Activated CD8-positive, alpha-beta memory T cell treated with anti-CD3 and anti-CD28 coated beads, Interleukin-2, amount 10 ng/mL, durations not matched to agents 7 days and 5 days (primary cell): ENCODE measurements around the gene MYO3B. TPM values are rescaled to one million over a fixed set of nuclear protein-coding genes. Genes with fewer than 3 reads are reported as not detected.

Source experiments
- ATAC-seq: fragments of 150-1000 bp; cut with Tn5 transposase; one replicate; pipeline ENCODE4 v1.10.0; 2021; ENCODE audit warnings: moderate library complexity
- CTCF ChIA-PET: fragments of 350-600 bp; sonication (Branson Sonifier 250); formaldehyde crosslinking; loops from one replicate; lab custom pipeline; 2021; ENCODE audit warnings: antibody characterized with exemption; lab: Charles Lee
- DNase-seq: peaks from one replicate; pipeline ENCODE4 v3.0.0-alpha.2; 2020
- H3K27ac Mint-ChIP-seq: one replicate; pipeline ENCODE4 v1.8.0; 2021; ENCODE audit warnings: mild to moderate bottlenecking, mixed read lengths
- H3K27me3 Mint-ChIP-seq: one replicate; pipeline ENCODE4 v1.8.0; 2021; ENCODE audit warnings: mixed read lengths
- H3K36me3 Mint-ChIP-seq: one replicate; pipeline ENCODE4 v1.8.0; 2021; ENCODE audit warnings: mild to moderate bottlenecking, mixed read lengths
- H3K4me1 Mint-ChIP-seq: one replicate; pipeline ENCODE4 v1.8.0; 2021; ENCODE audit warnings: mixed read lengths
- H3K4me3 Mint-ChIP-seq: one replicate; pipeline ENCODE4 v1.8.0; 2021; ENCODE audit warnings: mild to moderate bottlenecking, moderate library complexity, mixed read lengths
- H3K9me3 Mint-ChIP-seq: one replicate; pipeline ENCODE4 v1.8.0; 2022; ENCODE audit warnings: low read depth, mixed read lengths
- total RNA-seq, 2 experiments: library from RNA; stranded (reverse); gene quantifications; one replicate each; pipeline ENCODE4 v1.2.3, GENCODE V29; 2021

The MYO3B gene
- total RNA-seq, 2 experiments from 2014 or later: 0.23 to 0.38 TPM

DNA sequence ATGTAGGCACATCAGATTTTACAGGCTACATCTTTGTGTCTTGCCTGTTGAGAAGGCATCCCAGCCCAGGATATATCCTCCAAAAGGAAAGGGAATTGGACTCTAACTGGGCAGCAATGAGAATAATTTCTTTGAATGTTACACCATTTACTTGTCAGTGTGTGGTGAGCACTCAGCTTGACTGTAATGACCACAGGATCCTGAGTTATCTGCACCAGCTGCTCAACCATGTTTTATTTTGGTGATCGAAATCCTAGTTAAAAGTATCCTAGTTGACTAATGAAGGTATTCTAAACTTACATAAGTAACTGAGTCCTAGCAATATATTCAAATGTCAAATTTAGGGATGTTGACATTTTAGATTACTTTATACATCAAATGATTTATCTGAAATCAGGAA is 123.0 kb downstream of the MYO3B start:
- peaks cover 11% of the 10 kb centered on the region for H3K27me3 Mint-ChIP-seq
- CTCF ChIA-PET: no interaction called here
- no peak overlapping the region for H3K4me3 Mint-ChIP-seq
- H3K36me3 Mint-ChIP-seq: no peaks in the 10 kb centered on the region
- H3K9me3 Mint-ChIP-seq: no peaks in the 10 kb centered on the region
- H3K27ac Mint-ChIP-seq: no peak overlapping the region
- DNase-seq (no peak), ATAC-seq (no peak)
- H3K4me1 Mint-ChIP-seq: peaks cover 3% of the 10 kb centered on the region

DNA sequence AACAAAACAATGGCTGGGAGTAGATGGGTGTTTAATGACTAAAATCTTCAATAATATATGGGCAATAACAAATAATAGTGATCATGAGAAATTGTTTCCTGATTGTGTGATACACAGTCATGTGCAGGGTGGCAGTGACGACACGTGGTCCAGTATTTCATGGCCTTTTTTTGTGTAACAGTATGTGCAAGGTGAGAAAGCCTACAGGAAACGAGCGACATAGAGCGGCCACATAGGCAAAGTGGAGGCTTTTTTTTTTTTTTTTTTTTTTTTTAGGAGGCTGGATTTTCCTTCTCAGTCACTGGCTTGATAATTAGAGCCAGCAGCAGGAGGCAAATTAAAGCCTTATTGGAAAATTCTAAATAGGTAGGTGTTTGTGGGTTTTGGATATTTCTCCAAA is 123.7 kb downstream of the MYO3B start:
- ATAC-seq: no peak
- Mint-ChIP-seq H3K4me3 (no peak overlapping the region), H3K36me3 (no peaks in the 10 kb centered on the region), H3K27me3 (peaks cover 15% of the 10 kb centered on the region), H3K27ac (no peak overlapping the region), H3K4me1 (peaks cover 3% of the 10 kb centered on the region), H3K9me3 (no peaks in the 10 kb centered on the region)
- CTCF ChIA-PET: no interaction called here
- DNase-seq: no peak

DNA sequence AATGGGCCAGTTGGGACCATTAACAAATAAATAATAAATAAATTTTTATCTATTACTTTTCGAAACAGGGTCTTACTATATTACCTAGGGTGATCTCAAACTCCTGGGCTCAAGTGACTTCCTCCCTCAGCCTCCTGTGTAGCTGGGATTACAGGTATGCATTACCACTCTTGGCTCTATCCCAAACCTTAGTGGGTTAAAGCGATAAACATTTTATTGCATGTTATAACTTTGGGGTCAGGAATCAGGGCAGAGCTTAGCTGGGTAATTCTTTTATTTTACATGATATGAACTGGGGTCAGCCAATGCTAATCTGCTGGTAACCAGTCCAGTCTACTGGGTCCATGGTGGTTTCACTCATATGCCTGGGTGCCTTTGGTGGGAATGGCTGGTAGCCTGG is 127.8 kb downstream of the MYO3B start:
- ATAC-seq (no peak), DNase-seq (no peak)
- no peaks in the 10 kb centered on the region for H3K9me3 Mint-ChIP-seq
- H3K27ac Mint-ChIP-seq: no peak overlapping the region
- CTCF ChIA-PET: no interaction called here
- H3K36me3 Mint-ChIP-seq: no peaks in the 10 kb centered on the region
- no peaks in the 10 kb centered on the region for H3K4me1 Mint-ChIP-seq
- peaks cover 38% of the 10 kb centered on the region for H3K27me3 Mint-ChIP-seq
- H3K4me3 Mint-ChIP-seq: no peak overlapping the region

DNA sequence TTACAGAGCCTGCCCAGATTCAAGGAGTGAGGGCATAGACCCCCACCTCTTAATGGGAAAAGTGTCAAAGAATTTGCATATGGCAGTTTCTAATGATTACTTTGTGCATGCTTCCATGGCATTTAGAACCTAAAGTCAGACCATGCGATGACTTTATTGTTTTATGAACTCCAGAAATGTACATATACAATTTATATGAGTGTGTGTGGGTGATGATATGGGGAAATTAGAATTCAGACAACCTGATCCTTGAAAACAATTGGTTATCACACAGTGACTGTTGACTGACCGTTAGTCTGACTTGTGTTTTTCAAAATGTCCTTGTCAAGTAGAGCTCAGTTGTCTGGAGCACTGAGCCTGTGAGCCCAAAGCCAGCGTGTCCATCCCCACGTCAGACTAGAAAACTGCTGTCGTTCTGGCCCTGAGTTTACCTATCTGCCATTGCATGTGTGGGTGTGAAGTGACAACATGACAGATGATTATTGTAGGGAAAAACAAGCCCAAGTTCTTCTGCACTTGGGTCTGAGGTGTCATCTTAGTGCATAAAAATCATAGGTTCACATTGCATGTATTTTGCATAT is 128.4 kb downstream of the MYO3B start:
- no peak for DNase-seq
- no peak overlapping the region for H3K27ac Mint-ChIP-seq
- H3K4me3 Mint-ChIP-seq: no peak overlapping the region
- CTCF ChIA-PET: no interaction called here
- H3K4me1 Mint-ChIP-seq: no peaks in the 10 kb centered on the region
- no peaks in the 10 kb centered on the region for H3K36me3 Mint-ChIP-seq
- H3K27me3 Mint-ChIP-seq: peaks cover 40% of the 10 kb centered on the region
- ATAC-seq: no peak
- H3K9me3 Mint-ChIP-seq: no peaks in the 10 kb centered on the region

GRCh38 chr2:170307052-170307451 is 129.1 kb downstream of the MYO3B start:
- no peaks in the 10 kb centered on the region for H3K36me3 Mint-ChIP-seq
- peaks cover 42% of the 10 kb centered on the region for H3K27me3 Mint-ChIP-seq
- H3K4me1 Mint-ChIP-seq: no peaks in the 10 kb centered on the region
- no peak overlapping the region for H3K4me3 Mint-ChIP-seq
- ATAC-seq (no peak), DNase-seq (no peak)
- CTCF ChIA-PET: no interaction called here
- no peaks in the 10 kb centered on the region for H3K9me3 Mint-ChIP-seq
- no peak overlapping the region for H3K27ac Mint-ChIP-seq

- Mint-ChIP-seq H3K36me3 (no peaks in the 10 kb centered on the region), H3K9me3 (no peaks in the 10 kb centered on the region), H3K4me1 (no peaks in the 10 kb centered on the region), H3K27me3 (peaks cover 44% of the 10 kb centered on the region), H3K4me3 (no peak overlapping the region), H3K27ac (no peak overlapping the region)
- CTCF ChIA-PET: no interaction called here
- DNase-seq: no peak
- no peak for ATAC-seq
Measured at GRCh38 chr2:170307555-170308351, 129.8 kb downstream of the MYO3B start.

- no peak for ATAC-seq
- H3K27me3 Mint-ChIP-seq: peaks cover 55% of the 10 kb centered on the region
- CTCF ChIA-PET: no interaction called here
- no peaks in the 10 kb centered on the region for H3K9me3 Mint-ChIP-seq
- no peak for DNase-seq
- no peaks in the 10 kb centered on the region for H3K36me3 Mint-ChIP-seq
- H3K4me1 Mint-ChIP-seq: no peaks in the 10 kb centered on the region
- H3K27ac Mint-ChIP-seq: no peak overlapping the region
- no peak overlapping the region for H3K4me3 Mint-ChIP-seq
Measured at GRCh38 chr2:170310876-170311502, 133.0 kb downstream of the MYO3B start.

- no peaks in the 10 kb centered on the region for H3K9me3 Mint-ChIP-seq
- no peak overlapping the region for H3K27ac Mint-ChIP-seq
- H3K27me3 Mint-ChIP-seq: peaks cover 51% of the 10 kb centered on the region
- DNase-seq: no peak
- H3K36me3 Mint-ChIP-seq: no peaks in the 10 kb centered on the region
- H3K4me1 Mint-ChIP-seq: no peaks in the 10 kb centered on the region
- H3K4me3 Mint-ChIP-seq: no peak overlapping the region
- CTCF ChIA-PET: no interaction called here
- no peak for ATAC-seq
Measured at GRCh38 chr2:170313347-170313991, 135.5 kb downstream of the MYO3B start.

- Mint-ChIP-seq H3K27ac (no peak overlapping the region), H3K9me3 (no peaks in the 10 kb centered on the region), H3K27me3 (peaks cover 50% of the 10 kb centered on the region), H3K4me3 (no peak overlapping the region), H3K36me3 (no peaks in the 10 kb centered on the region), H3K4me1 (no peaks in the 10 kb centered on the region)
- DNase-seq: no peak
- ATAC-seq: no peak
- CTCF ChIA-PET: no interaction called here
Measured at GRCh38 chr2:170313992-170314348, 136.0 kb downstream of the MYO3B start.

- DNase-seq (no peak), ATAC-seq (no peak)
- CTCF ChIA-PET: no interaction called here
- no peaks in the 10 kb centered on the region for H3K9me3 Mint-ChIP-seq
- no peak overlapping the region for H3K4me3 Mint-ChIP-seq
- no peak overlapping the region for H3K27ac Mint-ChIP-seq
- H3K36me3 Mint-ChIP-seq: peaks cover 2% of the 10 kb centered on the region
- no peaks in the 10 kb centered on the region for H3K4me1 Mint-ChIP-seq
- H3K27me3 Mint-ChIP-seq: peaks cover 51% of the 10 kb centered on the region
Measured at GRCh38 chr2:170314744-170315447, 136.9 kb downstream of the MYO3B start.

DNA sequence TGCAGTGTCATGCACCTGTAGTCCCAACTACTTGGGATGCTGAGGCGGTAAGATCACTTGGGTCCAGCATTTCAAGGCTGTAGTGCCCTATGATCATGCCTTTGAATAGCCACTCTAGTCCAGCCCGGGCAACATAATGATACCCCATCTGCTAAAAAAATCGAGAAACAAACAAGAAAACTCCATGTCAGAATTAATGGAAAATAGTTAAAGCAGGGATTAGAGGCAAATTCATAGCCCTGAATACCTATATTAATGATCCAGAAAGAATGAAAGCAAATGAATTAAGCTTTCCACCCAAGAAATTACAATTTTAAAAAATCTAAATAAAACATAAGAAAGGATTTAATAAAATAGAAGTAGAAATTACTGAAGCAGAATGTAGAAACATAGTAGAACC is 143.0 kb downstream of the MYO3B start:
- Mint-ChIP-seq H3K9me3 (peaks cover 3% of the 10 kb centered on the region), H3K4me1 (no peaks in the 10 kb centered on the region), H3K27me3 (peaks cover 22% of the 10 kb centered on the region), H3K27ac (no peak overlapping the region), H3K4me3 (no peak overlapping the region), H3K36me3 (peaks cover 3% of the 10 kb centered on the region)
- DNase-seq: no peak
- CTCF ChIA-PET: no interaction called here
- no peak for ATAC-seq

DNA sequence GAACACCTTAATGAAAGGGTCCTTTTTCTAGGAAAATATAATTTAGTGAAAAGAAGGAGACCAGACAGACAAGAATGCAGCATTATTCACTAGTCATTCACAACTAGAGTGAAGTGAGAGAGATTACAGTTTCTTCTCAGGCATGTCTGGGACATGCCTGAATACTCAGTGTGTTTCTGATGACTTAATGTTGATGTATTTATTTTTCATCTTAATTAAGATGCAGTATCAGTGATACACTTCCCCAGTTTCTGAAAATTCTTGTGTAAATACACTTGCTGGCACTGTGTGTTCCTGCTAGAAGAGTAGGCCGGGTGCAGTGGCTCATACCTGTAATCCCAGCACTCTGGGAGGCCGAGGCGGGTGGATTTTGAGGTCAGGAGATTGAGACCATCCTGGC is 143.6 kb downstream of the MYO3B start:
- Mint-ChIP-seq H3K9me3 (peaks cover 3% of the 10 kb centered on the region), H3K4me1 (no peaks in the 10 kb centered on the region), H3K27ac (no peak overlapping the region), H3K4me3 (no peak overlapping the region), H3K36me3 (peaks cover 3% of the 10 kb centered on the region), H3K27me3 (peaks cover 22% of the 10 kb centered on the region)
- no peak for ATAC-seq
- no peak for DNase-seq
- CTCF ChIA-PET: no interaction called here

DNA sequence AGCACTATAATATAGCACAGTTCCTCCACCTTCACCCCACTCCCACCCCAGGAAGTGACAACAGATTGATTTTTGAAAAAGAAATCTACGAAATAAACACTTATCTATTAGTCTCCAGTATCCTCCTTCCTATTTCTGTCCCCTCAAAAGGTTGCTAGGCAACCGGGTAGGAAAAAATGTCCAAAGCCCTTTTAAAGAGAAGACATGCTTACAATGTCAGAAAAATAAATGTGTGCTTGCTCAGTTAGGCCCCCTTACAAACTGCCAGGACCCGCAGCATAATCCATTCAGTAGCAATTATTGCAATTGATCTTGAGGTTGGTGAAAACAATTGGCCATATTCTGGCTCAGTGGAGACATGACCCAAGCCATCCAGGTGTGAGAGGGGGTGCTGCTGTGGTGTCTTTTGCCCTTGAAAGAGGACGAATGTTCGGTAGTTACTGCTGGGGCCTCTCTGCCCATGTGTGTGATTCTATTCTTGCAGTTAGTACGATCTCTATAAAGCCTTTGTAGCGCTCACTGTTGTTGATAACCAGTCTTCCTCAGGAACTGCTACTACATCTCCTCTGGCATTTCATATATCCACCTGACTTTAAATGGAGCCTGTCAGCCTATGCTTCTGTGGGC is 144.3 kb downstream of the MYO3B start:
- Mint-ChIP-seq H3K27ac (no peak overlapping the region), H3K27me3 (peaks cover 22% of the 10 kb centered on the region), H3K4me3 (no peak overlapping the region), H3K9me3 (peaks cover 3% of the 10 kb centered on the region), H3K4me1 (no peaks in the 10 kb centered on the region), H3K36me3 (peaks cover 3% of the 10 kb centered on the region)
- ATAC-seq (no peak), DNase-seq (no peak)
- CTCF ChIA-PET: no interaction called here
